ENCODE measurements around the gene PCDH15.

DNA sequence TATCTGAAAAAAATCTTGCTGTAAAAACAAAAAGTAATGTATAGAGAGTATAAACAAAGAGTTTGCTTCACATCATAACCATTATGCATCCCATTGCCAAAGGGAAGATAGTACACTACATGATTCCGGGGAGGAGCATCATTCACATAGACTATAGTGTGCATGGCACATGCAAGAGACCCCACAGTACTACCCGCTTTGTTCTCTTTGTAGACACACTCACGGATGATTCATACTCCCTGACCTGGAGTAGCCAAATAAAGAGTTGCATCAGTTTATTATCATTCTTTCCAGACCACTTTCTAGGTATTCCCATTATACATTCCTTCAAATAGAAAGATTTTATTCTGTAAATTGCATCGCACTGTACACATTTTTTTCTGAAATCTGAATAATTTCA is 356.9 kb downstream of the PCDH15 start:
- TF ChIP-seq POLR2A (IDR thresholded peaks at IDR 0.05) = no peak
- TF ChIP-seq, protein P1, sequence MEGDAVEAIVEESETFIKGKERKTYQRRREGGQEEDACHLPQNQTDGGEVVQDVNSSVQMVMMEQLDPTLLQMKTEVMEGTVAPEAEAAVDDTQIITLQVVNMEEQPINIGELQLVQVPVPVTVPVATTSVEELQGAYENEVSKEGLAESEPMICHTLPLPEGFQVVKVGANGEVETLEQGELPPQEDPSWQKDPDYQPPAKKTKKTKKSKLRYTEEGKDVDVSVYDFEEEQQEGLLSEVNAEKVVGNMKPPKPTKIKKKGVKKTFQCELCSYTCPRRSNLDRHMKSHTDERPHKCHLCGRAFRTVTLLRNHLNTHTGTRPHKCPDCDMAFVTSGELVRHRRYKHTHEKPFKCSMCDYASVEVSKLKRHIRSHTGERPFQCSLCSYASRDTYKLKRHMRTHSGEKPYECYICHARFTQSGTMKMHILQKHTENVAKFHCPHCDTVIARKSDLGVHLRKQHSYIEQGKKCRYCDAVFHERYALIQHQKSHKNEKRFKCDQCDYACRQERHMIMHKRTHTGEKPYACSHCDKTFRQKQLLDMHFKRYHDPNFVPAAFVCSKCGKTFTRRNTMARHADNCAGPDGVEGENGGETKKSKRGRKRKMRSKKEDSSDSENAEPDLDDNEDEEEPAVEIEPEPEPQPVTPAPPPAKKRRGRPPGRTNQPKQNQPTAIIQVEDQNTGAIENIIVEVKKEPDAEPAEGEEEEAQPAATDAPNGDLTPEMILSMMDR (IDR thresholded peaks at IDR 0.05) = no peak

Data from testis (tissue), 2 donors.